WTC11 (cell line): ENCODE results near the gene ADAM19.

ENCODE experiments used
- CREB1 ChIP-seq: sonication (generic); formaldehyde crosslinking; IDR thresholded peaks from 2 replicates; pipeline ENCODE4 v1.8.0; 2023; ENCODE audit warnings: mild to moderate bottlenecking, missing genetic modification reagents
- CTCF ChIP-seq: fragments of 200-600 bp; IDR thresholded peaks from 2 replicates; pipeline ENCODE4 v1.8.0; 2022; ENCODE audit warnings: antibody characterized with exemption
- E2F5 ChIP-seq: sonication (generic); formaldehyde crosslinking; IDR thresholded peaks from 2 replicates; pipeline ENCODE4 v1.8.1; 2022; ENCODE audit warnings: mild to moderate bottlenecking, moderate library complexity, missing genetic modification reagents
- FOXJ3 ChIP-seq: sonication (generic); formaldehyde crosslinking; IDR thresholded peaks from 2 replicates; pipeline ENCODE4 v1.9.0; 2021; ENCODE audit warnings: missing genetic modification reagents, mild to moderate bottlenecking, borderline replicate concordance
- TEAD4 ChIP-seq: sonication (generic); formaldehyde crosslinking; IDR thresholded peaks from 2 replicates; pipeline ENCODE4 v1.8.0; 2022; ENCODE audit warnings: mild to moderate bottlenecking, missing genetic modification reagents
- ZNF121 ChIP-seq: sonication (generic); formaldehyde crosslinking; IDR thresholded peaks from 2 replicates; pipeline ENCODE4 v1.8.0; 2023; ENCODE audit warnings: missing genetic modification reagents
- ZNF138 ChIP-seq: sonication (generic); formaldehyde crosslinking; conservative IDR thresholded peaks from 2 replicates; pipeline ENCODE4 v1.8.1; 2022; ENCODE audit warnings: mild to moderate bottlenecking, moderate library complexity, missing genetic modification reagents
- ZNF317 ChIP-seq: sonication (generic); formaldehyde crosslinking; IDR thresholded peaks from 2 replicates; pipeline ENCODE4 v1.8.1; 2023; ENCODE audit warnings: low read depth, mild to moderate bottlenecking, moderate library complexity, missing genetic modification reagents, borderline replicate concordance
- TF ChIP-seq, protein P1 (sequence below): sonication (generic); formaldehyde crosslinking; IDR thresholded peaks from 2 replicates; pipeline ENCODE4 v1.8.0; 2022; ENCODE audit warnings: mild to moderate bottlenecking, missing genetic modification reagents
- TF ChIP-seq, protein P2 (sequence below): sonication (generic); formaldehyde crosslinking; conservative IDR thresholded peaks from 2 replicates; pipeline ENCODE4 v1.8.1; 2023; ENCODE audit warnings: mild to moderate bottlenecking, low read depth, missing genetic modification reagents, moderate library complexity

DNA sequence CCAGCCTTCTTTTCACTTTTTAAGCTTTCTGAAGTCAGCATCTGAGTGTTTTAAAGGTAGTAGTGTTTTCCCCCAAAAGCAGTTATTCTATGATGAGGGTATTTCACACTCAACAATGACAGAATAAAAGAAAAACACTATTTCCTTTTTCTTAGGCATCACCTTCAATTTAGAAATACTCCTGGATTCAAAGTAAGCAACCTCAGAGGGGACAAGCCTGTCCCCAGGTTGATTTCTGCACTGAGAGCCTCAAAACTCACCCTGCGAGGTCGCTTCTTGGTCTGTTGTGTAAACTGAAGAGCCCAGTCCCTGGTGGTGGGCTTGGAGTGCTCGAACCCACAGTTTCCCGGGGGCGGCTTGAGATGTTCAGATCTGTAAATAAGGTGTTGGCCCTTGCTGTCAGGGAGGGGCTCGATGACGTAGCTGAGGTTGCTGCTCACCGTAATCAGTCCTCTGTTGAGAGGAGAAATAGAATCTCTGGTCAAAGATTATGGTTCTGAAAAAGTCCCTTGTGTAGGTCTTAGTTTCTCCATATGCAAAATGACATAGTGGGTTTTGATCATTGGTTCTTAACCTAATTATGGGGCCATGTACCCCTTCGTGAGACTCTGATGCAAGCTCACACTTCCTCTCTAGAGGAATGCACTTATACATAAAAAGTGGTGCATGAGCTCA, 55.9 kb downstream of the ADAM19 start:
- TF ChIP-seq CTCF (no peak), FOXJ3 (CRISPR knock-in tag) (no peak), E2F5 (CRISPR knock-in tag) (no peak), ZNF317 (CRISPR knock-in tag) (no peak), ZNF121 (CRISPR knock-in tag) (no peak), CREB1 (CRISPR knock-in tag) (no peak), TEAD4 (CRISPR knock-in tag) (no peak), ZNF138 (CRISPR knock-in tag) (no peak)
- TF ChIP-seq, protein P1, sequence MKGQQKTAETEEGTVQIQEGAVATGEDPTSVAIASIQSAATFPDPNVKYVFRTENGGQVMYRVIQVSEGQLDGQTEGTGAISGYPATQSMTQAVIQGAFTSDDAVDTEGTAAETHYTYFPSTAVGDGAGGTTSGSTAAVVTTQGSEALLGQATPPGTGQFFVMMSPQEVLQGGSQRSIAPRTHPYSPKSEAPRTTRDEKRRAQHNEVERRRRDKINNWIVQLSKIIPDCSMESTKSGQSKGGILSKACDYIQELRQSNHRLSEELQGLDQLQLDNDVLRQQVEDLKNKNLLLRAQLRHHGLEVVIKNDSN (CRISPR knock-in tag), result no peak
- TF ChIP-seq, protein P2, sequence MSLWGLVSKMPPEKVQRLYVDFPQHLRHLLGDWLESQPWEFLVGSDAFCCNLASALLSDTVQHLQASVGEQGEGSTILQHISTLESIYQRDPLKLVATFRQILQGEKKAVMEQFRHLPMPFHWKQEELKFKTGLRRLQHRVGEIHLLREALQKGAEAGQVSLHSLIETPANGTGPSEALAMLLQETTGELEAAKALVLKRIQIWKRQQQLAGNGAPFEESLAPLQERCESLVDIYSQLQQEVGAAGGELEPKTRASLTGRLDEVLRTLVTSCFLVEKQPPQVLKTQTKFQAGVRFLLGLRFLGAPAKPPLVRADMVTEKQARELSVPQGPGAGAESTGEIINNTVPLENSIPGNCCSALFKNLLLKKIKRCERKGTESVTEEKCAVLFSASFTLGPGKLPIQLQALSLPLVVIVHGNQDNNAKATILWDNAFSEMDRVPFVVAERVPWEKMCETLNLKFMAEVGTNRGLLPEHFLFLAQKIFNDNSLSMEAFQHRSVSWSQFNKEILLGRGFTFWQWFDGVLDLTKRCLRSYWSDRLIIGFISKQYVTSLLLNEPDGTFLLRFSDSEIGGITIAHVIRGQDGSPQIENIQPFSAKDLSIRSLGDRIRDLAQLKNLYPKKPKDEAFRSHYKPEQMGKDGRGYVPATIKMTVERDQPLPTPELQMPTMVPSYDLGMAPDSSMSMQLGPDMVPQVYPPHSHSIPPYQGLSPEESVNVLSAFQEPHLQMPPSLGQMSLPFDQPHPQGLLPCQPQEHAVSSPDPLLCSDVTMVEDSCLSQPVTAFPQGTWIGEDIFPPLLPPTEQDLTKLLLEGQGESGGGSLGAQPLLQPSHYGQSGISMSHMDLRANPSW (CRISPR knock-in tag), result no peak
